Bone marrow (tissue), 2 donors: ENCODE results near the gene RHBG.

Experiments used
- DNase-seq, 2 donors: peaks; one replicate each; lab custom pipeline; 2025; lab: John Stamatoyannopoulos, UW

The RHBG gene

GRCh38 chr1:156407344-156407743 lies 38.3 kb downstream of the RHBG start:
- no peak for DNase-seq

- no peak for DNase-seq
Measured at GRCh38 chr1:156407760-156408159, 38.7 kb downstream of the RHBG start.

GRCh38 chr1:156409439-156409838 lies 40.4 kb downstream of the RHBG start:
- no peak for DNase-seq

GRCh38 chr1:156410238-156410637 lies 41.2 kb downstream of the RHBG start:
- DNase-seq: no peak

- DNase-seq: no peak
Measured at GRCh38 chr1:156410740-156411139, 41.7 kb downstream of the RHBG start.

GRCh38 chr1:156412653-156413321 lies 43.8 kb downstream of the RHBG start:
- no peak for DNase-seq

GRCh38 chr1:156413391-156414246 lies 44.6 kb downstream of the RHBG start:
- DNase-seq: no peak

- DNase-seq: no peak
Measured at GRCh38 chr1:156414461-156415064, 45.6 kb downstream of the RHBG start.

- DNase-seq: no peak
Measured at GRCh38 chr1:156416993-156417392, 48.0 kb downstream of the RHBG start.

- no peak for DNase-seq
Measured at GRCh38 chr1:156417401-156418020, 48.5 kb downstream of the RHBG start.

- DNase-seq: no peak
Measured at GRCh38 chr1:156418416-156419070, 49.5 kb downstream of the RHBG start.

GRCh38 chr1:156419854-156420204 lies 50.8 kb downstream of the RHBG start:
- DNase-seq: no peak

GRCh38 chr1:156420205-156421061 lies 51.4 kb downstream of the RHBG start:
- DNase-seq: no peak

GRCh38 chr1:156421062-156421938 lies 52.3 kb downstream of the RHBG start:
- DNase-seq: peak in 1 of 2 donors; percentile 65

GRCh38 chr1:156421939-156422601 lies 53.1 kb downstream of the RHBG start:
- no peak for DNase-seq

GRCh38 chr1:156422602-156423091 lies 53.6 kb downstream of the RHBG start:
- DNase-seq: no peak

- DNase-seq: no peak
Measured at GRCh38 chr1:156423422-156424352, 54.7 kb downstream of the RHBG start.

GRCh38 chr1:156424806-156425432 lies 55.9 kb downstream of the RHBG start:
- DNase-seq: no peak
